NCI-H1092 treated with DMSO at 0.1 percent for 48 hours (cell line): Measurements from ENCODE around the gene AMIGO3.
"Not testable (repeated sequence)": the region's sequence is repeated elsewhere in the genome, so short reads cannot be mapped to it uniquely, and the experiment has no call there.

Experiments
- DNase-seq: peaks from one replicate; lab custom pipeline; 2025; lab: John Stamatoyannopoulos, UW

The AMIGO3 gene

DNA sequence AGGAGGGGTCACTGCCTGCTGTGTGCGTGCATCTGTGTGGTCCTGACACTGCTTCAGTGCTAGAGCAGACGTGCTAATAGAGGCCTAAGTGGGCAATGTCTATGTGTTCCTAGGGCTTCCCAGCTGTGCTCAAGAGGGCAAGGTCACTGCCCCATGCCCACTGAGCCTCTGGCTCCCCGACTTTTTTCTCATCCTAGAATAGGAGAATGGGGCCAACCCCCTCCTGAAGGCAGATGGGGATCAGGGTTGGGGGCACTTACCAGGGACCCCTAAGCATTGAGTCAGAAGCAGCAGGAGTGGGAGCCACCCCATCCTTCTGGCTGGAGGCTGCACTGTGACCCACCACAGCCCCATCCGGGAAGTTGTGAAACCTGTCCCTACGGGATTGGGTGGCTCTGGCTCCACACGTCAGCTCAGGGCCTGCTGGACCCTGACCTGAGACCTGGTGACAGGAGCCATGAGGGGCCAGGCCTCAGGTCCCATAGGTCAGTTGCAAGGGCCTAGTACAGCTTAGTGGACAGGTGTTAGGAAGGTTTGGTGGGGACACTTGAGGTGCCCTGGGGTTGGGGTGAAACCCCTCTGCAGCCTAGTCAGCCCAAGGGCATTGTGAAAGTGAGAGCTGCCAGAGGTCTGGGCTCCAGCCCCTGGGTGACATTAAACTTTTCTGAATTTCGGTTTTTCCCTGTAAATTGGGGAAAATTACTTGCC, 31.0 kb downstream of the AMIGO3 start:
- DNase-seq = not testable (repeated sequence)

DNA sequence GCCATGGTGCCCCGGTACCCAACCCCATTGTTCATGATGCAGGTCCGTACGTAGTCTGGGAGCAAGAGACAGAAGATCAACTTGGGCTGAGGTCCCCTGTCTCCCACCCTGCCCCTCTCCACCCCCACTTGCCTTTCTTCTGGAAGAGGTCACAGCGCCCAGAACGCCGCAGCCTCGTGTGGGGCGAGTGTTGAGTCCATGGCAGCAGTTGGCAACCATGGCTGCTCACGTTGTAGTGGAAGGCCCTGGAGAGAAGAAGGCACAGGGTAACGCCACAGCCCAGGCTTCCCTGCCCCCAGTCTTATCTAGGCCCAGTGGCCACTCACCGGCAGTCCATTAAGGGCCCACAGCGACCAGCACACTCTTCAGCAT, 32.1 kb downstream of the AMIGO3 start:
- DNase-seq = not testable (repeated sequence)

DNA sequence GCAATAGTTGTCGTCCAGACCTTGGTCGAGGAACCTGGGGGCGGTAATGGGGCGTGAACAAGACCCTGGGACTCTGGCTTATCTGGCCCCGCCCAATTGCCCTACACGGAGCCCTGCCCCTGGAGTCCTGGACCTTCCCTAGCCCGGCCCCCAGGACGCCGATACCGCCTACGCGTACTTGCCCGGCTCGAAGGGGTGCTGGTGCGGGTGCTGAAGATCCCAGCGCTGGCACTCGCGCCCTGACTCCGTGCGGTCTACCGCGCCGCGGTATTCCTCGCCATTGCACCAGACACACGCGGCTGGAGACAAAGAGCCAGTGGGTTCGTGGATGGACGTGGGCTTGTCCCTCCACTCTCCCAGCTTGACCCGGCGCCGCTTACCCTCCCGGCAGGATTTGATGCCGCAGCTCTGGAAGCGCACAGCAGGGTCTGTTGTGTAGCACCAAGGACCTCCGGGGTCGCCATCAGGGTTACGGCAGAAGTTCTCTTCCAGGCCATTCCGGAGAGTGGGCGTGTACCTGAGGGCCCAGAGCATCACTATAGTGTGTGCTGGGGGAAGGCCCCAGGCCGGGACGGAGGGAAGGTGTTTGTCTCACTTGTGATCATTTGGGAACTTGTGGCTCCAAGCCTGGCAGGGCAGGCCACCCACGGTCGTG, 32.6 kb downstream of the AMIGO3 start:
- DNase-seq = not testable (repeated sequence)

DNA sequence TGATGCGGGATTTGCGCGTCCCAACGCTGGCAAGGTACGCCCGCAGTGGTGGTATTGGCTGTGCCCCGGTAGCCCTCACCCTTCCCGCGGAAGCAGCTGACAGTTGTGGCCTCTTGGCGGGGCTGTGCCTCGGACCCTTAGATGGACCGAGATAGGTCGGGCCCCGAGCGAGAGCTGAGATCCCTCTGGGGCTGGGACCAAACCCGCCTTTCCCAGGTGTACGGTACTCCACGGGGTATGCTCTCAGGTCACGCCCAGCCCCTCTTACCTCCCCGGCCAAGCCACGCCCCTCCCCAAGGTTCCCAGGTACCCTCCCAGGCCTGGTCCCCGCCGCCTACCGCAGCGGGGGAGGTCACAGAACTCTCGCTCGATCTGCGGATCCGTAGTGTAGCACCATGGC, 33.1 kb downstream of the AMIGO3 start:
- not testable (repeated sequence) for DNase-seq

DNA sequence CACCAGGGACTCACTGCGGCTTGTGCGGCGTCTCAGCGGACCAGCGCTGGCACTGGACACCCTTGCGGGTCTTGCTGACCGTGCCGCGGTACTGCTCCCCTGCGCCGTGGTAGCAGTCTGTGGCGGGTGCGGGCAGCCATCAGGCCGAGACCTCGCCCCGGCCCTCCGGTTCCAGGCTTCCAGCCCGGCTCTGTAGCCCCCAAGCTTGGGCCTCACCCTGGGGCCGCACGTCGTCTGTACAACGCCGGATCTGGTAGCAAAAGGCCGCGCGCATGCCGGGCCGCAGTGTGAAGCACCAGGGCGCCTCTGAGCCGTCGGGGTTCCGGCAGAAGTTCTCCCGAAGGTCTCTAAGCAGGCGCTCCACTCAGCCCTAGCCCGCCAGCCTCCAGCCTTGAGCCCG, 33.6 kb downstream of the AMIGO3 start:
- not testable (repeated sequence) for DNase-seq

DNA sequence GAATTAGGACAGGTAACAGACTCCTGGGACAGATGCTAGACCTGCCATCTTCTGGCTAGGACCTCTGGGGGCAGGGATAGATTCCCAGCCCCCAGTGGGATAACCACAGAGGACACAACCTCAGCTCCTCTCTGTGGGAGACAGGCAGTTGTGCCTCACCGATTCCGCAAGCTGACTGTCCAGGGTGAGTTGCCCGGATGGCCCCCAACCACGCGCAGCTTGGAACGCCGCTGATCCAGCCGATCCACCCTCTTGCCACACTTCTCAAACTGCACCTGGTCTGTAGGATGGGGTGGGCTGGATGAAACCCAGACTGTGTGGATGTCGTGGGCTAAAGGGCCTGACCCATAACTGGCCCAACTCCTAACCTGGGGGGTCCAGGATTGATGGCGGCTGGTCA, 34.4 kb downstream of the AMIGO3 start:
- not testable (repeated sequence) for DNase-seq

DNA sequence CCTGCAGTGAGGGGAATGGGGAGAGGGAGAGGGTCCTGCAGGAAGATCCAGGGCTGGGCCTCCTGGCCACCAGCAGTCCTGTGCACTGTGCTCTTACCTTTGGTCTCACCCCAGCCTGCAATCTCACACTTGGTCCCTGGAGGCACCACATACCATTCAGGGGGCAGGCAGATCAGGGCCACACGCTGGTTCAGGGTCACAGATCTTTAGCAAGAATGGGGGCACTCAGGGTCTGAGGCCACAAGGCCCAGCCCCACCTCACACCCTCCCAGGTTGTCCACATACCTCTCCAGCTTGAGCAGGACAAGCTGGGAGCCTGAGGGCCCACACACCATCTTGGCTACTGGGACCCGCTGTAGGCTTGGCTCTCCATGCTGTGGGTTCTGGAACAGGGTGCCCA, 35.0 kb downstream of the AMIGO3 start:
- not testable (repeated sequence) for DNase-seq

DNA sequence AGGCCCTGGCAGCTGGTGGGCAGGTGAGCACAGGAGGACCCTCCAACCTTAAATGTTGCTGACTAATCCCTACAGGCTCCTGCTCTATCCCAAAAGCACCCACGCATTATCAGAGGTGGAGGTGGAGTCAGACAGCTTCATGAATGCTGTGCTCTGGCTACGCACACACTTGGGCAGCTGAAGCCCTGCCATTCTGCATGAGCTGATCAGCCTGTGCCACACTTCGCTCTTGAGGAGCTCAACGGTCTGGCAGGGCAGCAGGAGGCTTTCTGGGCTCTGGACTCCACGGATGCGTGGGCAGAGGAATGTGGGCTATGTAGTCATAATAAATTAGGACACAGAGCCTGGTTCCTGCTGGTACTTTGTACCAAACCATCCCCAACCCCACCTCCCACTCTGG, 36.3 kb downstream of the AMIGO3 start:
- no peak for DNase-seq

DNA sequence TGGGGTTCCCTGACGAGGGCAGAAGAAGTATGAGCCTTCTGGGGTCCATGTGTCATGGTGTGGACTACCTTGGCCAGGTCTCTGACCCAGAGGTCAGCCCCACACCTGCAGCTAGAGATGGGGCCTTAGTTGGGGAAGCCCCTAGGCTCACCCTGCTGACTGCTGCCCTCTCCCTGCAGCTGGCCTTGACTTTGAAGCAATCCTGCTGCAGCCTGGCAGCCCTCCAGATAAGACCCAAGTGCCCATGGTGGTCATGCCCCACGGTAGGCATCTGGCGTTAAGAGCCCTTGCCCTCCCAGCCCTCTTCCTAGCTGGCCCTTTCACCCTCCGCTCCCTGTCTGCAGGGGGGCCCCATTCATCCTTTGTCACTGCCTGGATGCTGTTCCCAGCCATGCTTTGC, 37.9 kb downstream of the AMIGO3 start:
- no peak for DNase-seq

DNA sequence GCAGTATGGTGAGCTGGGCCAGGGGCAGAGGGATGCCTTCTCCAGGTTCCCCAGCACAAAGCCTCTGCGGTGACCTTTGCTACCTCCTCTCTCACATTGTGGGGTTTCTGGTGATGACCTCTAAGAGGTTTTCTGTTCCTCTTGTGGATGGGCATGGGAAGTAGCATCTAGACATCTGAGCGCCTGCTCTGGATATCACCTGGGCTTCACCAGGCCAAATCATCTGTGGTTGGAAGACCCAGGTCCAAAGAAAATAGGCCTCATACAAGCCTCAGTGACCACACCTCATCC, 38.3 kb downstream of the AMIGO3 start:
- no peak for DNase-seq

DNA sequence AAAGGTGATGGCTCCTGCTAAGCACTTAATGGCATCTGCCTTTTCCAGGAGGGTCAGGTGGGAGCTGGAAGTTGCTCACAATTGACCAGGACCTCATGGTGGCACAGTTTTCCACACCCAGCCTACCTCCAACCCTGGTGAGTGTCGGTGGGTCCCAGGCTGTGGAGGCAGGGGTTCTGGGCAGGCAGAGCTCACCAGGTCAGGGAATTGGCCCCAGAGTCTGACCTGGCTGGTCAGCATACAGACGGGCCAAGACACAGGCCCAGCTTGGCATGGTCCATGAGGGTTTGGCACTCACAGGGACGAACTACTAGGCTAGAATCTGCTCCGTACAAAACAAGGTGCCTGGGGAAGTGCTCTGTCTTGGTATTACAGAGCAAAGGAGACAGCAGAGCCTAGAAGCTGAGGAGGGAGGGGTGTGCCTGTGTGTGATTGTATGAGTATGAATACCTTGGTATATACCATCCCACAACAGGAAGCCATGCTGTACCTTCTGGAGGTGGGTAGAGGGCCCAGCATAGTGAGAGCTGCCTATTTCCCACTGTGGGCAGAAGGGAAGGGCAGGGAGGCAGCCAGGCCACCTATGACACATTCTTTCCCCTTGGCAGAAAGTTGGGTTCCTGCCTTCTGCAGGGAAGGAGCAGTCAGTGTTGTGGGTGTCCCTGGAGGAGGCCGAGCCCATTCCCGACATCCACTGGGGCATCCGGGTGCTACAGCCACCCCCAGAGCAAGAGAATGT, 38.8 kb downstream of the AMIGO3 start:
- no peak for DNase-seq

DNA sequence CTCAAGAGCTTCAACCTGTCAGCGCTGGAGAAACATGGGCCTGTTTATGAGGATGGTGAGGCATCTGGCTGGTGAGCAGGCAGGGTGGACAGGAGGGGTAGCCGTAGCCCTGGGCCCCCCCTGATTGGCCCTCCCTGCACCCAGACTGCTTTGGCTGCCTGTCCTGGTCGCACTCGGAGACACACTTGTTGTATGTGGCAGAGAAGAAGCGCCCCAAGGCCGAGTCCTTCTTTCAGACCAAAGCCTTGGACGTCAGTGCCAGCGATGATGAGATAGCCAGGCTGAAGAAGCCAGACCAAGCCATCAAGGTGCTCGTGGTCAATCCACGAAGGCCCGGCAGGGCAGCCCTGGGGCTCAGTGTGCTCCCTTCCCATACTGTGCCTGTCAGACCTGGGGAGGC, 43.6 kb downstream of the AMIGO3 start:
- DNase-seq = no peak

DNA sequence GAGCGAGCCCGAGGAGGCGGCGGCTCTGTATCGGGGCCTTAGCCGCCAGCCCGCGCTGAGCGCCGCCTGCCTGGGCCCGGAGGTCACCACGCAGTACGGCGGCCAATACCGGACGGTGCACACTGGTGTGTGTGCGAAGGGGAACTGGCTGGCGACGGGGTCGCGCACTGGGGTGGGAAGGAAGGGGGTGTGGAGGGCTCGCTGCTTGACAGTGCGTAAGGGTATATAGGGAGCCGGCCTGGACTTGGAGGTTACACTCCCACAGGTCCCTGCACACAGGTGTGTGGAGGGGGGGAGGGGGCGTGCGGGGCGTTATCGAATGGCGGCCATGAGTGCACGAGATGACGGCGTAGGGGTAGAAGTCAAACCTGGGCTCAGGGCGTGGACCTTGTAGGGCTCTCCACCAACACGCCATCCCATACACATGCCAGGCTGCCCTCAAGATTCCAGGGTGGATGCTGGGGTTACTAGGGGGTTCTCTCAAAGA, 44.9 kb downstream of the AMIGO3 start:
- DNase-seq = no peak

DNA sequence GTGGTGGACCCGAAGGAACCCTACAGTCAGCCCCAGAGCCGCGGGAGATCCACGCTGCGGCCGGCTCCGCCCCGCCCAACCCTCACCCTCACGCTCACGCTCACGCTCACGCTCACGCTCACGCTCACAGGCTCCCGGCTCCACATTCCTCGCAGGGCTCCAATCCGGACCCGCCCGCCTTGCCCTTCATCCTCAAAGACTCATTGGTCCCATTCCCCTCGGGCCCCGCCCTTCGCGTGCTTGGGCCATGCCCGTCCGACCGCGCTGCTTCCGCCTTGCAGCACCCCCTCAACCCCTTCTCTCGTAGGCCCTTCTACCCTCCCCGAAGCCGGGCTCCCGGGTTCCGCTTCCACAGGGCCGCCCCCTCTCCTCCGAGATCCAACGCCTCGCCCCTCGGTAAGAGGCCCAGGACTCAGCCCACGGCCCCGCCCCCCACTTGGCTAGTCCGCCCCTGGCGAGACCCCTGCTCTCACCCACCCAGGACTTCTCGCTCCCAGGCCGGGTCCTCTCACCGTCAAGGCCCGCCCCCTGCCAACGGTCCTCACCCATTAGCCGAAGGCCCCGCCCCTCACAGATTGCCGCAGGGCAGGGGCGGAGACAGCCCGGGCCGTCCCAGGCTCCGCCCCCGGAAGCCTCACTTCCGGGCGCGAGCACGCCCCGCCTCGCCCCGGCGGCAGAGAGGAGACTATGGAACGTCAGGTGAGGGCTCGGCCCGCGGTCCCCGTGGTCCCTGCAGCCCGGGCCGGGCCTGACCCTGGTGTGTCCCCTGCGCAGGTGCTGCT, 45.6 kb downstream of the AMIGO3 start, which contains the start of gene APEH:
APEH (plus strand) TSS at position 637 of the 782 bp plus-strand sequence; CDS start at position 688, 51 bp downstream.
- no peak for DNase-seq

DNA sequence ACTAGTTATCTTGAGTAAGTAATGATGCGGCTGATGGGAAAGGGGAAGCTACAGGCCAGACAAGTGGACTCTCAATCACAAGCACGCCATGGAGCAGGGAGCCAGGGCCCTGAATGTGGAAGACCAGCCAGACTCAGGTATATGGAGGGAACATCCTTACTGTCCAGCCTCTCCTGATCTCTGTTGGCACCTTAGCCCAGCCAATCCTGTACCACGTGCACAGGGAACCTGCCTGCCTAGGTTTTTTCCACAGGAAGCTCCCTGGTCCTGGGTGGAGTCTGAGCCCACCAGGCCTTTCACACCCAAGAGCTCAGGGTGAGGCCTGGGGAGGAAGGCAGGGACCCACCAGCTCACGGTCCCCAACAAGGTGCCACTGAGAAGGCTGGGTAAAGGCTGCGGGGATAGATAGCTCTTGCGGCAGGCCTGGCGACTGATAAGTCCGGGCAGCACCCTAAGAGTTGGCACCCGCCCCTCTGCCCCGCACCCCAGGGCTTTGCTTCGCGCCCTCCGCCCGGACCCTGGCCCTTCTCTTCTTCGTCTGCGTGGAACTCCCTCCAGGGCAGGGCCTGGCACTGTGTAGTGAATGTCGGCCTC, 46.3 kb downstream of the AMIGO3 start:
- DNase-seq = no peak

DNA sequence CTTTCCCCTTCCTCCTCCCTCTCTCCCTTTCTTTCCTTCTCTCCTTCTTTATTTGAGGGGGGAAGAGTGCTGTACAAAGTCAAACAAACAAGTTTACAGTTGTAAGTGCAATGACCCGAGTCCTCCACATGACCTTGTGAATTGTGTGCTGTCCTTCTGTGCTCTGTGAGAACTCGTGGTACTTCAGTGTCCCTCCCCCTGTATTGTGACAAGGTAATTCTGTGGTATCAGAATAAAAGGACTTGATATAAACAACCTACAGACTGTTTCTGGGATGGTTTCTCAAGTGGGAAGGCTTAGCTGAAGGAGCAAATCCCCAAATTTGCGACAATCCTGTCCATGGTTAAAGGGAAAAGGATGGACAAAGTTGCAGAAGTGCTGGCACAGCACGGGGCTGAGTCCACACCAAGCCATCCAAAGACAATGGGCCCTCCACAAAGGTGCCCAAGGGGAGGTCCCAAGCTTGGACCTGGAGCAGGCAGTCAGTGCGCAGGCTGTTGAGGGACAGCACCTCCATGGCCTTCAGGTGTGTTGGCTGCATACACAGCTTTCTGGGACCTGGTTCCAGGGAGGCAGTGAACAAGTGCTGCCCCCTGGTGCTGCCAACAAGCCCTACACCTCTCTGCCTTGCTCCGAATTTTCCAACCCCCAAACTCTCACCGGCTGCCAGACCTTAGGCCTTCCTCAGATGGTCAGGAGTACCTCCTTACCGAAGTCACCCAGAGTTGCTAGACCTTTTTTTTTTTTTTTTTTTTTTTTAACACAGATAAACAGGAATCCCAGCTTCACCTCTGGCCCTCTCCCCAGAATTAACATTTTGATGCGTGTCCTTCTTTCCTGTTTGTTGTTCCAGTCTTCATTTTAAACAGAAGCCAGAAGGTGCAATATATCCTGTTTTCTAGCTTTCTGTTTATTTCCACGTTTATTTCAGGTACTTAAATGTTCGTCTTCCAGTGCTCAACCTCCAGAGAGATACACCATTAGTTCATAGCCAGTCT, 47.9 kb downstream of the AMIGO3 start:
- DNase-seq = no peak

DNA sequence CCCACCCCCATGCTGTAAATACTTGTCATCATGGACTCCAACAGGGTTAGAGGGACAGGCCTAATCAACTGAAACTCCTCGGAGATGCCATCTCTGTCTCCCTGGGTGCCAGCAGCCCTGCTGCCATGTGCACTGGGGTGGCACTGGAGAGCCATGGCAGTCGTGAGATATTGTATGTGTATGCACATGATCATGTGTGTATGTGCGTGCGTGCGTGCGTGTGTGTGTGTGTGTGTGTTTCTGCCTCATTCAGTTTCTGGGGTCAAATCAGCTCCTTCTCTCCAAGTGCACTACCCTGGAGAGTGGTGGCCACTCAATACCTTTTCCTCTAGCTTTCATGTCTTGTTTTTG, 48.6 kb downstream of the AMIGO3 start:
- DNase-seq = no peak

DNA sequence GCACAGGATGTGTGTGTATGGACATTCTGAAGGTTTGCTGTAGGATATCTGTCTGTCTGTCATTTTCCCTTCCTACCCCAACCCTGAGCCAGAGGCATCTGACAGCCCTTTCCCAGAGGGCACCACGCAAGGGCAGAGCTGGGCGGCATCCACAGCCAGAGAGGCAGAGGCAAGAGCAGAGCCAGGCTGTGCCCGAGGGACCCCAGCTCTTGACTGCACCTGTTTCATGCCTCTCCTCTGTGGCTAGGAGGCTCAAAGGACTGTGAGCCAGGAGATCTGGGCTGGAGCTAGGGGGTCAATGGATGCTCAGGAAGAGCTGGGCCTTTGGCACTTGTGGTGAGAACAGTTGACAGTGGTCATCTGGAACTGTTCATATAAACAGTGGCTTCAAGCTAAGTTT, 50.1 kb downstream of the AMIGO3 start:
- no peak for DNase-seq

DNA sequence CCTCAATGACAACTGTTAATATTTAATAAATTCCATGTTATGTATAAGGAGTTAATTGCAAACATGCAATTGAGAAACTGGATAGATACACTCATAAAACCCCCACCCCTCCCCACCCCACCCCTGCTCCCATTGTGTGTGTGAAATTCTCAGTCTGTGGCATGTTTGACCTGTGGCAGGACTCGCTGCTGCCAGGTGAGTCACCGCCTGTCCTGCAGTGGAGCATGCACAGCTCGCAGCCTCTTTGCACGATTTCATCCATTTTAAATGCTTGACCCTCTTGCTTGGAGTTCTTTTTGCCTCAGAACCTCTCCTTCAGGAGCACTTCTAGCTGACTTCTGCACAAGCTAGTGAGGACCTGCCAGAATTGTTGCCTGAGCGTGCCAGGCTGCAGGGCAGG, 50.6 kb downstream of the AMIGO3 start:
- no peak for DNase-seq

DNA sequence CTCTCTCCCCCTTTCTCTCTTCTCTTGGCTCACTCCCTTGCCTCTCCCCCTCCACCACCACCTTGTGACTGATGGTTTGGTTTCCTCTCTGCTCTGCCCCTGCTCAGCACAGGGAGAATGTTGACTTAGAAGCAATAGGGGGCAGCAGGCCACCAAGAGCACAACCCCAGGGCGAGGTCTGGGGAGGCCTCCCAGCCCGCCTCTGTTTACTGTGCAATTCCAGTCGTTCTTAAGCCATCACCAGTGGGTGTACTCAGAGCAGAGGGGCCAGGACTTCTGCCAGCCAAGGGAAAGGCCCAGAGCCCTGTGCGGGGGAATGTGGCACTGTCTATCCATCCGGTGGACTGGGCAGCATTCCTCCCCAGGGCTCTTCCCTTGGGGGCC, 51.1 kb downstream of the AMIGO3 start:
- DNase-seq = no peak
